ENCODE results near the gene ZBTB7C.

The ZBTB7C gene

DNA sequence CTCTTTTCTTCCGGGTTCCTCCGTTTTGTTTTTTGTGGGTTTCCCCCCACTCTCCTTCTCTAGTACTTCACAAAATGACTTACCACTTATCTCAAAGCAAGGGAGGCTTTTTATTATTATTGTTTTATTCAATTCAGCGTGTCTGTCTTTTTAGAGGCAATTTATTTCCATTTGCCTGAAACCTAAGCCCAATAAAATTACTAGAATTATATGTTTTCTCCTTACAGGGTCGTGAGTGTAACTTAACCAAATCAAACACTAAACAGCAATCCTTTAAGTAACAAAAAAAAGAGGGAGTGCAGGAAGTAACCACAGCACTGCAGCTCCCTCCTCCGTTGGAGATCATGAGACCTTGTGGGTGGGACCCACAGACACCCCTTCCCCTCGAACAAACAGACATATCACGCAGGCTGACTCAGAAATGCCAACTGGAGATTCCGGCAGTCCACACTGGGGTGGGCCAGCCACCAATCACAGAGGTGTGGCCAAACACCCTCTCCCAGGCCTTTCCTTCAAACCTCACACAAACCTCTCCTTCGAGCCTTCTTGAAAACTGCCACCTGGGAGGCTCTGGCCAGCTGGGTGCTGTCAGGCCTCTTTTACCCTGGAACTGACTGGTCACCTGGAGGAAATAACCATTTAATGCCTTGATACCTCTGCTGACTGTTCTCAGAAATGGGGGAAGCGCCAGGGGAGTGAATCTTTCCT is 271.7 kb downstream of the ZBTB7C start:
- DNase-seq, result peak; percentile 49 to 76 (median 66)

DNA sequence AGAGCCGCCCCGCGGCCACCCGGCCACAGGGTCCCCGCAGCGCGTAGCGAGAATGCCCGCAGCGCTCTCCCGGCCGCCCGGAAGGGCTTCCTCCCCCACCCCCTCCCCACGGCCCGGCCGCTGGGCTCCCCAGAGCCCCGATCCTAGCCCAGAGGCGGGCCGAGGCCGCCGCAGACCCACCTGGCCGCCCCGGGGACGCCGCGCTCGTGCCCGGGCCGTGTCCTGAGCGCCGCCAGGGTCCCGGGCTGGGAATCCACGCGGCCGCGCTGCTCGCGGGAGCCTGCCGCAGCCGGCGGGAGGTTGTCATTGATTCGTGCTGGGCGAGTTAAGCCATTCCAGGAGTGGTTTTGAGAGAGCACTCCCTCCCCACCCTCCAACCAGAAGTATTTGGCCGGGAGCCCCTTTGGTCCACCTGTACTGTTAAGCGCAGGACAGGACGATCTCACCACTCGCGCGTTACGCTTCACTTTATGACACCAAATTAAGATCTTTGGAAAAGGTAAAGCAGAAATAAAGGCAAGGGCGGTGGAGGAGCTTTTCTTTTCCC is 272.3 kb downstream of the ZBTB7C start:
- DNase-seq, result peak; percentile 10 to 51 (median 22)

- DNase-seq, result peak; percentile 46 to 77 (median 54)
These were observed 272.9 kb downstream of the ZBTB7C start for GRCh38 chr18:48136051-48136826.

- peak in 2 of 4 experiments; percentile 13 to 19 for DNase-seq
These were observed 273.7 kb downstream of the ZBTB7C start for GRCh38 chr18:48135436-48135966.

DNA sequence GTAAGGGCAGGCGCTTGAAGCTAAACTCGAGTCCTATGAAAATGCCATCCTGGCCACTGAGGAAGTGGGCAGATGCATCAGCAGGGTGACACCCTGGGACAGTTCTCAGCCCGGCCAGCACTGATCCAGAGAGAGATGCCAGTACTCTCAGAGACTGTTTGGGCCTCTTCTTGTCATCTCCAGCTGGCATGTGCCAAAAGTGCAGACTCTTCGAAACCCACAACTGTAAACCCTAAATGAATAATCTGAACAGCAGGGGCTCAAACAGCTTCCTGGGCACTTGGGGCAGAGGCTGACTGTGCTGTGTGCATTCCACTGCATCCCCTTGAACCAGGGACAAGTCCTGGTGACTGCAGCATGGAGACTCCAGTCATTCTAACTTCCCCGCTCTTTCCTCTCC is 274.6 kb downstream of the ZBTB7C start:
- DNase-seq, result no peak

DNA sequence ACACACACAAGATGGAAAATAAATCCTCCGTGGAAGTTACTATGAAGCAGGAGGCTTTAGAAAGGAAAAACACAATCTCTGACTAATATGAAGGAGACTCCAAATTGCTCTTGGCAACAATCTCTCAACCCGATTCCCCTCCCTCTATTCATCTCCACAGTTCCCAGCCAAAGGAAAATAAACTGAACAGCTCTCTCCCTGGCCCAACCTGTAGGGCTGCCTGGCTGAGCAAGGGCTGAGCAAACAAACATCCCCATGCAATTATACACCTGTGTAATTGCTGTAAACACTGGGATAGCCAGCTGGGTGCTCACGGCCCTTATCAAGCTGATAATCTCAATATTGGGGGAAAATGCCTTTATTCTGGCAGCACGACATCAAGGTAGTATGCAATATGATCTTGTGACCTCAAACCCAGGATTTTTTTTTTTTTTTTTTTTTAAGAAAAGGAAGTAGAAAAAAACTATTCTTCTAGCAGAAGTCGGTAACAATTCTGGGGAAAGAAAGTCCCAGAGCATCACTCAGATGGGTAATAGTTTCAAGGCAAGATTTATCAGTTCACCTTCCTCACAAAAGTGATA is 275.4 kb downstream of the ZBTB7C start:
- DNase-seq, result no peak

- DNase-seq, result no peak
These were observed 276.2 kb downstream of the ZBTB7C start for GRCh38 chr18:48132797-48133655.

- DNase-seq, result no peak
These were observed 278.1 kb downstream of the ZBTB7C start for GRCh38 chr18:48131042-48131441.

DNA sequence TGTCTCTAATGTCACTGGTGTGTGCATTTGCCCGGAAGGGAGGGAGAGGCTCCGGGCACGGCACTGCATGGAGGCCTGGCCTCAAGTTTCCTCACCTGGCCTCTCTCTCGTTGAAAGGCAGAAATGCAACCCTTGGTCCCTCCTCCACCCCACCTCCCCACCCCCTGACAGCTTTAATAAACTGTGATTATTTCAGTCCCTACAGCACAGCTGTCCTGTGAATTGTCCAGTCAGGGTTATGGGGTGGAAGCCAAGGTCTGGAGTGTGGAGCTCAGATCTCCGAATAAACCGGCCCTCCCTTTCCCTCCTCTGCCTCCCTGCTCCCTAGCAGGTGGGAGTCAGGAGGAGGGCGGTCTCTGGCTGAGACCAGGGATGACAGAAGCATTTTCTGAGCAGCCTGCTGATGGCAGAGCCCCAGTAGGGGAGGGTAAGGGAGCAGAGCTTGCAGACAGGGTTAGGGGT is 279.5 kb downstream of the ZBTB7C start:
- DNase-seq, result no peak

DNA sequence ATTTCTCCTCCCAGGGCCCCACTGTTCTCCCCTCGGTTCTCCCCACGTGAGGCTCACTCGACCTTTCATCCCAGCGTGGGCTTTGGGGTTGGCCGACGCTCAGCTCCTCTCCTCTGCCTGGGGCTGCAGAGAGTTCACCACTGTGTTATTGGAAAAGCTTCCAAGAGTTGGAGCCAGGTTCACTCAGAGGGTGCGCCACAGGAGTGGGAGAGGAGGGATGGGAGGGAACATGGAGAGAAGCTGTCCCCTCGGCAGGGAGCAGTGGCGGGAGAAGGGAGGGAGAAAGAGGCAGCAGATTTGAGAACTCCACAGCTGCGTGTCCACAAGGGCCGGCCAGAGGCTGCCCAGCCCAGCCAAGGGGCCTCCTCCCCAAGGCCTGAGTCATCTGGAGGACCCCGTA is 281.6 kb downstream of the ZBTB7C start:
- DNase-seq, result no peak

DNA sequence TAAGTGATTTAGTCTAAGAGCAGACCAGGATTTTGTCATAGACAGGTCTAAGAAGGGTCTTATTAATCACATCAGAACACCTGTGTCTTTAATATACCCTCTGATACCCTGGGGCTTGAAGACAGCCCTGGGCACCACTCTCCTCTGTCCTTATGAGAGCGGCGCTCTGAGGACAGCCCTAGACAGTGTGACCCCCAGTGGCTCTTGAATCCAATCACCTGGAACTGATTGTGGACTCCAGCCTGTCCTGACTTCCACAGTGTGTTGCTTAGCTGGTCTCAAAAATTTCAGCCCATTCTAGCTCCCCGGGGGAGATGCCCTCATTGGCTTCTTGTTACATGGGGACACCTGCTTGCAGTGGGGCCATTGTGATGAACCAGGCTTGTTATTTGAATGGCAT is 282.9 kb downstream of the ZBTB7C start:
- no peak for DNase-seq

DNA sequence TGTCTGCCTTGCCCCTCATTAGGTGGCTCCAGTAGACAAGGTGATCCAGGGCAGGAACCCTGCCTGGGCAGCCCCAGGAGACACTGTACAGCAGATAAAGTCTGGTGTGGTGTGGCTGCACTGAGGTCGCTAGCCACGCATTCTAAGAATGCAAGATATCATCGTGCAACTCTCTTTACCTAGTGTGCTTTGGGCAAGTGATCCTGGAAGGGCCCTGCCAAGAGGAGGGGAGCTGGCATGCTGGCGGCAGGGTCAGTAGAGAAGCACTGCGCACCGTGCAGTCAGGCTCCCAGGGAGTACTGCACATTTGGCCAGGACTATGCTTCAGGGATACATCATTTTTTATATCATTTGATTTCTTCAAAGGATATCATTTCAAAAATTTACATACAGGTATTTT is 283.5 kb downstream of the ZBTB7C start:
- DNase-seq, result no peak

DNA sequence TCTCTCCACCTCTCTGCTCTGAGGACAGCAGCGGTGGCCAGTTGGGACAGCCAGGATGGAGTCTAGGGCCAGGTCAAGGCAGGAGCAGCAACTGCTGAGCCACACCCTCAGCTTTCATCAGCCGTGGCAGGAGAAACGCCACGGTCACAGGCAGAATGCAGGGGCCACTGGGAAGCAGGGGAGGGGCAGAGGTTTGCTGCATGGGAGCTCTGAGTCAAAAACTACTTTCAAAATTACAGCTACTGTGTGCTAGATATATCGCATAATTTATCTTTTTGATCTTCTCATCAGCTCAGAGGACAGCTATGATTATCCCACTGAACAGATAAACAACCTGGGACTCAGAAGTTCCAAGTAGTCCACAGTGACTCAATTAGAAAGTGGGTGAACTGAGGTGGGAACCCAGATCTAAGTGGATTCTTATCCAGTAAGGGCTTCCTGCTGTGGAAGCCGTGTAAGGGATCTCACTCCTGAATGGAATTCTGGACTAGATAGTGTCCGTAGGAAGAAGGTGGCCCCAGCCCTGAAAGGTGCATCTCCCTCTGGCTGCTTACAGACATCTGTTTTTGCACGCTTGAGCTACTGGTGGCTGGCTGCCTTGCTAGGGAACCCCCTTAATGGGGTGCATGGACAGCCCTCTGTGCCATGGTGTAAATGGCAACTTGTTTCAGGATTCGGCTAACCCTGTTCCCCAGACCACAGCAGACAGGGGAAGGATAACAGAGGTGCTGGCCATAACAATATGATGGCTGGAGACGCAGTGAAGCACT is 284.1 kb downstream of the ZBTB7C start:
- no peak for DNase-seq

DNA sequence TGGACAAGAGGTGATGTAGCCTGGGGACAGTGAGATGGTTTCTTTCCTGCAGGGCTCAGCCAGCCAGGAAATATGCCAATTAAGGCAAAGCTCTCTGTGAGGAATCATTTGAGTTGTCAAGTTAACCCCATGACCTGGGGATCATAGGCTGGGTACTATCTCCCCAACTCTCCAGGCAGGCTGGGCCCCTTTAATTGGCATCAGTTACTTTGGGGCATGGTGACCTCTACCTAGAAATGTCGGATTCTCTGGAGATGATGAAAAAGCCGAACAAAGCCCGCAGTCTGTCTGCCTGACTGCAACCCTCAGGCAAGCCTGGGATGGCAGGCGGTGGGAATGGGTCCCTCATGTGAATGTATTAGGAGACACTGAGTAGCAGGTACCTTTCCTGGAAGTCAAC is 285.2 kb downstream of the ZBTB7C start:
- no peak for DNase-seq

DNA sequence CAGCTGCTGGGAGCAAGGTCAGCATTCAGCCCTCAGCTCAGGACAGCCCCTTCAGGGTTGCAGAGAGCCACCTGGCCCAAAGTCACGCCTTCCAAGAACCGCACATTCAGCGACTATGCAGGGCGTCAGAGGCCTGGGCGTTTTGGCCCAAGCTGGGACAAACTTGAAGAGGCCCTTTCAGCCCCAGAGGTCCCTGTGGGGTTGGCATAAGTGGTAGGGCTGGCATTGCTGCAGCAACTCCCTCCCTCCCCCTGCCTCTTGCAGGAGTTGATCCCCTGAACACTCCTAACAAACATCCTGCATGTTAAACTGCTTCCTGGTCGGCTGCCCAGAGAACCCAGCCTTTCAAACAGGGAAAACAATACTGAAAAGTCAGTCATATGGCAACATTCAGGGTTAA is 285.9 kb downstream of the ZBTB7C start:
- DNase-seq, result no peak

GRCh38 chr18:48122816-48123215 is 286.4 kb downstream of the ZBTB7C start:
- DNase-seq, result no peak

GRCh38 chr18:48122376-48122775 is 286.8 kb downstream of the ZBTB7C start:
- no peak for DNase-seq

GRCh38 chr18:48121752-48122151 is 287.4 kb downstream of the ZBTB7C start:
- DNase-seq, result no peak

DNA sequence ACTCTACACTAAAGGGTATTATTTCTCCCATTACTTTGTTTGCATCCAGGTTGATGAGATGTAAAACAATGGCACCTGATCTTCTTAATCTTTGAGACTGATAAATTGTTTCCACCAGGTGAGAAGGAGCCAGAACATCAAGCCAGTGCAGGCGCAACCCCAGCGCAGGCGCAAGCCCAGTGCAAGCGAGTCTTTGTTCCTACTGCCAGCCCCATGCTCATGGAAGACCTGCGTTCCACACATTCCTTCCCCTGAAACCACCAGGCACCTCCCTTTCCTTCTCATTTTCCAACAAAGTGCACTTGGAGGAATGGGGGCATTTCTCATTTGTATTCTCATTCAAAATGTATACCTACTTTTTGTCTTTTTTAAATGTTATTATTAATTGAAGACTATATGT is 290.0 kb downstream of the ZBTB7C start:
- no peak for DNase-seq

DNA sequence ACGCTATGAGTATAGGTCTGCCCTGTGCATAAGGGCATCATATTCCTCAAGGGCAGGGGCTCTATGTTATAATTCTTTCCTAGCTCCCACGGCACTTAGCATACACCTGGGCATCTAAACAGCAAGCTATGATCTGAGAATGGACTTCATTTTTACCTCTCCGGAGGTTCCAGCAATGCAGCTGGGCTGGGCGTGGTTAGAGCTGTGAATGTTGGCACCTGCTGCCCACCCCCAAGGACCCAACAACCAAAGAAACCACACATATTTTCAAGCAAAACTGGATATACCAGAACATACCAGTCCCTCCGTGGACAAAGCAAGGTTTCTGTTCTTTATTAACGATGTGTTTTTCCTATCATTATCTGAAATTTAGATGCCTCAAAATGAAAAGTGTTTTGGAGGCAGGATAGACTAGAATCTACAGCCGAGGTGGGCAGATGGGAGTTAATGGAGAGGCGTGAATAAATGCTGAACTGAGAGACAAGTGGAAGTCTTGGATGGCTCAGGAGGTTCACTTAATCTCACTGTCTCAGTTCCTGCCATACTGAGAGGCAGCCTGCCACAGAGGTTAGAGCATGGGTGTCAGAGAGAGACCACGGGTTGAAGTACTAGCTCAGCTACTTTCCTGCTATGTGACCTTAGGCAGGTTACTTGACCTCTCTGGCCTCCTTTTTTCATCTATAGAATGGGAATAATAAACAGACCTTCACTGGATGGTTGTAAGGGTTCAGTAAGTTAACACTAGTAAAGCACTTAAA is 292.1 kb downstream of the ZBTB7C start:
- DNase-seq, result no peak

- no peak for DNase-seq
These were observed 293.2 kb downstream of the ZBTB7C start for GRCh38 chr18:48116017-48116416.
